H1 (cell line): ENCODE measurements around the gene JOSD2. TPM values are rescaled to one million over a fixed set of nuclear protein-coding genes. Genes with fewer than 3 reads are reported as not detected.

Experiments
- CTCF ChIA-PET: fragments of 300-600 bp; sonication (Branson Sonifier 250); formaldehyde crosslinking; loops from one replicate; lab custom pipeline; 2021; ENCODE audit not compliant: partially characterized antibody; lab: Charles Lee
- POLR2A ChIA-PET: fragments of 300-600 bp; sonication (Branson Sonifier 250); formaldehyde crosslinking; loops from one replicate; lab custom pipeline; 2021; ENCODE audit warnings: inconsistent platforms; ENCODE audit not compliant: partially characterized antibody; lab: Charles Lee
- DNase-seq, 2 experiments: peaks; one replicate each; pipeline versions ENCODE4 v3.0.0 to v3.0.0-alpha.2; 2010 to 2022; ENCODE audit warnings: low spot score in 2 of 2, low read depth in 1 of 2, mixed read lengths in 1 of 2
- FAIRE-seq: peaks from 2 replicates; lab custom pipeline; 2011; peaks lifted over from hg19 to GRCh38; lab: Jason Lieb, UNC
- H2AFZ ChIP-seq: 2 replicates; pipeline ENCODE4 v1.8.1; 2012; ENCODE audit warnings: low read length, inconsistent platforms
- H2AK5ac ChIP-seq: 2 replicates; pipeline ENCODE4 v1.6.1; 2013; ENCODE audit warnings: low read depth, low read length
- H2BK120ac ChIP-seq: replicated peaks from 2 replicates; pipeline ENCODE3; 2013; ENCODE audit warnings: low read depth, low read length, inconsistent platforms
- H2BK12ac ChIP-seq: 2 replicates; pipeline ENCODE4 v1.6.1; 2013; ENCODE audit warnings: low read depth, low read length
- H2BK15ac ChIP-seq: 2 replicates; pipeline ENCODE4 v1.6.1; 2013; ENCODE audit warnings: low read length
- H2BK20ac ChIP-seq: 2 replicates; pipeline ENCODE4 v1.6.1; 2013; ENCODE audit warnings: low read length
- H2BK5ac ChIP-seq: 2 replicates; pipeline ENCODE4 v1.6.1; 2013; ENCODE audit warnings: low read depth, low read length
- H3K14ac ChIP-seq: 2 replicates; pipeline ENCODE4 v1.6.1; 2013; ENCODE audit warnings: inconsistent platforms; ENCODE audit not compliant: insufficient read length
- H3K18ac ChIP-seq: 2 replicates; pipeline ENCODE4 v1.6.1; 2013; ENCODE audit warnings: low read length; ENCODE audit errors: extremely low read depth
- H3K23ac ChIP-seq: 2 replicates; pipeline ENCODE4 v1.6.1; 2013; ENCODE audit warnings: inconsistent platforms; ENCODE audit not compliant: insufficient read length
- H3K23me2 ChIP-seq: 2 replicates; pipeline ENCODE4 v1.6.1; 2013; ENCODE audit warnings: low read depth, low read length
- H3K27ac ChIP-seq: 2 replicates; pipeline ENCODE4 v1.6.1; 2011; ENCODE audit warnings: low read depth, low read length, inconsistent platforms
- H3K27me3 ChIP-seq, 4 experiments: replicated peaks in 1 of 4; 1 replicate in 1 of 4; 2 replicates in 3 of 4; pipeline versions ENCODE4 v1.6.1 to v1.8.1; 2011 to 2013; ENCODE audit warnings: low read length in 3 of 4, mild to moderate bottlenecking in 3 of 4, inconsistent platforms in 2 of 4, mixed read lengths in 2 of 4, moderate library complexity in 1 of 4; ENCODE audit not compliant: control insufficient read depth in 3 of 4, insufficient read depth in 3 of 4; ENCODE audit errors: extremely low read depth in 1 of 4
- H3K36me3 ChIP-seq, 4 experiments: 2 replicates each; pipeline versions ENCODE4 v1.6.1 to v1.8.1; 2011 to 2013; ENCODE audit warnings: mild to moderate bottlenecking in 4 of 4, low read length in 3 of 4, moderate library complexity in 2 of 4, control low read depth in 1 of 4, inconsistent platforms in 1 of 4; ENCODE audit not compliant: insufficient read depth in 4 of 4, control insufficient read depth in 2 of 4
- H3K4ac ChIP-seq: replicated peaks from 2 replicates; pipeline ENCODE3; 2013; ENCODE audit warnings: low read length, low read depth, mixed read lengths, inconsistent platforms; ENCODE audit not compliant: insufficient read length
- H3K4me1 ChIP-seq, 4 experiments: replicated peaks in 1 of 4; 1 replicate in 1 of 4; 2 replicates in 3 of 4; pipeline versions ENCODE4 v1.6.1 to v1.8.1; 2011 to 2013; ENCODE audit warnings: low read length in 3 of 4, inconsistent platforms in 2 of 4, mixed read lengths in 1 of 4; ENCODE audit not compliant: insufficient read depth in 4 of 4, control insufficient read depth in 3 of 4
- H3K4me2 ChIP-seq, 2 experiments: 2 replicates each; pipeline versions ENCODE4 v1.6.1 to v1.8.1; 2011 to 2013; ENCODE audit warnings: low read depth in 2 of 2, low read length in 2 of 2, control low read depth in 1 of 2, inconsistent platforms in 1 of 2, mild to moderate bottlenecking in 1 of 2; ENCODE audit not compliant: insufficient read depth in 1 of 2
- H3K4me3 ChIP-seq, 4 experiments: fragments of 200-600, 300-600 bp in 1 of 4; sonication (generic), shearing (Covaris generic), sonication (Bioruptor Twin) in 1 of 4; 2 replicates each; pipeline versions ENCODE4 v1.5.1 to v1.8.1; 2011 to 2016; ENCODE audit warnings: low read length in 4 of 4, low read depth in 3 of 4, control low read depth in 2 of 4, inconsistent platforms in 2 of 4, mild to moderate bottlenecking in 2 of 4, mixed read lengths in 1 of 4, moderate library complexity in 1 of 4; ENCODE audit not compliant: insufficient read depth in 2 of 4; ENCODE audit errors: extremely low read depth in 1 of 4
- H3K56ac ChIP-seq: replicated peaks from 2 replicates; pipeline ENCODE3; 2013; ENCODE audit warnings: low read depth, mild to moderate bottlenecking, mixed read lengths, low read length, inconsistent platforms; ENCODE audit not compliant: insufficient read length
- H3K79me1 ChIP-seq: 2 replicates; pipeline ENCODE4 v1.6.1; 2013; ENCODE audit warnings: low read depth, low read length, control low read depth
- H3K79me2 ChIP-seq, 2 experiments: 2 replicates each; pipeline versions ENCODE4 v1.6.1 to v1.8.1; 2012 to 2013; ENCODE audit warnings: low read length in 2 of 2, mild to moderate bottlenecking in 2 of 2, inconsistent platforms in 1 of 2; ENCODE audit not compliant: insufficient read depth in 2 of 2, control insufficient read depth in 1 of 2
- H3K9ac ChIP-seq, 4 experiments: replicated peaks in 1 of 4; 1 replicate in 1 of 4; 2 replicates in 3 of 4; pipeline versions ENCODE4 v1.6.1 to v1.8.1; 2011 to 2013; ENCODE audit warnings: low read depth in 3 of 4, low read length in 3 of 4, control low read depth in 2 of 4, mild to moderate bottlenecking in 2 of 4, moderate library complexity in 2 of 4, inconsistent platforms in 1 of 4; ENCODE audit errors: extremely low read depth in 1 of 4
- H3K9me3 ChIP-seq, 2 experiments: 2 replicates each; pipeline versions ENCODE4 v1.6.1 to v1.8.1; 2012 to 2013; ENCODE audit warnings: mild to moderate bottlenecking in 2 of 2, moderate library complexity in 2 of 2, control low read depth in 1 of 2, inconsistent platforms in 1 of 2, low read depth in 1 of 2, low read length in 1 of 2, mixed read lengths in 1 of 2; ENCODE audit not compliant: insufficient read depth in 2 of 2
- H4K20me1 ChIP-seq, 2 experiments: replicated peaks in 1 of 2; 2 replicates each; pipeline versions ENCODE3 to v1.8.1; 2011 to 2013; ENCODE audit warnings: inconsistent platforms in 2 of 2, low read length in 2 of 2, mild to moderate bottlenecking in 1 of 2; ENCODE audit not compliant: insufficient read depth in 2 of 2, control insufficient read depth in 1 of 2
- H4K5ac ChIP-seq: 2 replicates; pipeline ENCODE4 v1.6.1; 2013; ENCODE audit warnings: low read length, low read depth, mixed read lengths, inconsistent platforms; ENCODE audit not compliant: insufficient read length
- H4K8ac ChIP-seq: 2 replicates; pipeline ENCODE4 v1.8.0; 2013; ENCODE audit warnings: mild to moderate bottlenecking, moderate library complexity, low read length, inconsistent platforms; ENCODE audit not compliant: insufficient read depth; ENCODE audit errors: extremely low read depth
- H4K91ac ChIP-seq: replicated peaks from 2 replicates; pipeline ENCODE3; 2013; ENCODE audit warnings: low read length, mixed read lengths, inconsistent platforms; ENCODE audit not compliant: insufficient read length
- BRCA1 ChIP-seq: IDR thresholded peaks from 2 replicates; pipeline ENCODE4 v1.6.1; 2012; ENCODE audit warnings: low read depth, low read length, improper control_type of control experiment
- GABPA ChIP-seq: IDR thresholded peaks from 2 replicates; pipeline ENCODE4 v1.6.1; 2011; ENCODE audit warnings: mild to moderate bottlenecking, low read length, moderate library complexity, borderline replicate concordance; ENCODE audit not compliant: insufficient read depth
- HDAC2 ChIP-seq, 2 experiments: fragments of 300-600 bp in 1 of 2; sonication (generic) in 1 of 2; IDR thresholded peaks; 2 replicates each; pipeline ENCODE4 v1.6.1; 2011 to 2012; ENCODE audit warnings: low read depth in 2 of 2, low read length in 2 of 2, mild to moderate bottlenecking in 2 of 2, moderate library complexity in 2 of 2, borderline replicate concordance in 1 of 2, inconsistent platforms in 1 of 2
- KDM1A ChIP-seq: fragments of 200-600, 300-600 bp; sonication (generic); IDR thresholded peaks from 2 replicates; pipeline ENCODE4 v1.7.1; 2016; ENCODE audit warnings: mild to moderate bottlenecking, low read length, borderline replicate concordance
- PHF8 ChIP-seq: fragments of 200-600 bp; sonication (generic); conservative IDR thresholded peaks from 2 replicates; pipeline ENCODE4 v1.7.1; 2012; ENCODE audit warnings: low read depth, mild to moderate bottlenecking, inconsistent platforms, low read length, moderate library complexity
- RNF2 ChIP-seq: fragments of 200-900, 300-1000 bp; sonication (generic); IDR thresholded peaks from 2 replicates; pipeline ENCODE4 v1.7.1; 2016; ENCODE audit warnings: borderline replicate concordance, low read depth, mild to moderate bottlenecking, antibody characterized with exemption, low read length; ENCODE audit not compliant: poor library complexity, severe bottlenecking; ENCODE audit errors: missing control alignments
- RXRA ChIP-seq: IDR thresholded peaks from 2 replicates; pipeline ENCODE4 v1.6.1; 2011; ENCODE audit warnings: low read depth, mild to moderate bottlenecking, low read length, moderate library complexity; ENCODE audit not compliant: insufficient read depth
- SIRT6 ChIP-seq: IDR thresholded peaks from one replicate; pipeline ENCODE4 v1.7.1; 2012; ENCODE audit warnings: low read length, inconsistent platforms
- SP1 ChIP-seq: IDR thresholded peaks from 2 replicates; pipeline ENCODE4 v1.6.1; 2011; ENCODE audit warnings: low read depth, low read length
- SUZ12 ChIP-seq: fragments of 200-600 bp; sonication (generic); IDR thresholded peaks from 2 replicates; pipeline ENCODE4 v1.6.1; 2012; ENCODE audit warnings: mild to moderate bottlenecking, inconsistent platforms, low read length, moderate library complexity, mixed read lengths
- TAF1 ChIP-seq: IDR thresholded peaks from 2 replicates; pipeline ENCODE4 v1.6.1; 2011; ENCODE audit warnings: mild to moderate bottlenecking, low read depth, low read length
- TEAD4 ChIP-seq: IDR thresholded peaks from 2 replicates; pipeline ENCODE4 v1.6.1; 2012; ENCODE audit warnings: low read depth, low read length, inconsistent platforms, mixed read lengths
- USF2 ChIP-seq: IDR thresholded peaks from 2 replicates; pipeline ENCODE4 v1.6.1; 2011; ENCODE audit warnings: low read length, improper control_type of control experiment
- WGBS, 2 experiments: shearing (Covaris generic) in 1 of 2; methylation state at CpG; one replicate each; pipeline versions ENCODE4 v1.1.6 to v1.1.7; 2013 to 2015; ENCODE audit warnings: low lambda C conversion rate in 2 of 2, mixed read lengths in 2 of 2, inconsistent platforms in 1 of 2, low coverage in 1 of 2, missing lambda C conversion rate in 1 of 2; ENCODE audit not compliant: insufficient replicate concordance in 2 of 2, insufficient coverage in 1 of 2, insufficient read length in 1 of 2; ENCODE audit errors: extremely low coverage in 1 of 2, missing lambda C conversion rate in 1 of 2; 5-methylcytosine and 5-hydroxymethylcytosine counted together
- polyA plus RNA-seq, 7 experiments: library from polyadenylated mRNA; depleted of rRNA in 3 of 7; stranded (reverse) in 5 of 7; unstranded in 2 of 7; fragments of >200 nt in 5 of 7; fragments of 200-250 nt in 2 of 7; gene quantifications; 1 replicate in 5 of 7; 2 replicates in 1 of 7; 4 replicates in 1 of 7; pipeline versions ENCODE4 v1.2.1 to v1.2.3, GENCODE V29; 2011 to 2013; ENCODE audit warnings: missing spikeins in 2 of 7, mixed read lengths in 2 of 7
- total RNA-seq: library from RNA; stranded (reverse); fragmentation: NEBNext Ultra II Directional; extraction: Animal tissue kit (Norgen Biotek cat#: 25700); gene quantifications from 2 replicates; pipeline ENCODE4 v1.2.1, GENCODE V29; 2021

Gene JOSD2
- total and polyA plus RNA-seq, 2 of the 8 experiments (the other 6 are each of a cell fraction or from before 2014, with no cell fraction given) = 1.9 to 6.6 TPM

GRCh38 chr19:50465000-50465399, 46.0 kb downstream of the JOSD2 start:
- Histone ChIP-seq H2BK12ac (no peak overlapping the region), H4K8ac (no peak overlapping the region), H3K4me1 (peaks cover 0 to 8% (median 4%) of the 10 kb centered on the region in 4 experiments; a peak in 5 of 7 replicates), H3K27ac (no peak overlapping the region), H3K36me3 (no peaks in the 10 kb centered on the region), H3K9me3 (no peaks in the 10 kb centered on the region), H3K56ac (no peak overlapping the region), H3K4ac (peak overlapping the region; percentile 9), H4K20me1 (no peaks in the 10 kb centered on the region), H2AK5ac (no peak overlapping the region), H3K23me2 (no peaks in the 10 kb centered on the region), H3K4me2 (no peak overlapping the region), H3K23ac (no peak overlapping the region), H4K91ac (no peak overlapping the region), H3K79me1 (no peaks in the 10 kb centered on the region), H2BK5ac (no peak overlapping the region), H3K4me3 (no peak overlapping the region), H3K9ac (no peak overlapping the region), H2BK20ac (no peak overlapping the region), H2AFZ (no peak overlapping the region), H3K27me3 (no peaks in the 10 kb centered on the region; a peak in 1 of 7 replicates), H2BK15ac (no peak overlapping the region), H4K5ac (no peak overlapping the region), H2BK120ac (no peak overlapping the region), H3K79me2 (no peaks in the 10 kb centered on the region), H3K14ac (no peak overlapping the region), H3K18ac (no peak overlapping the region)
- FAIRE-seq (no peak), DNase-seq (no peak)
- TF ChIP-seq HDAC2 (IDR thresholded peaks at IDR 0.05; ENCODE audit: borderline replicate concordance in 1 of 2, low read depth in 2 of 2, low read length in 2 of 2) (no peak), SUZ12 (no peak), TEAD4 (no peak), USF2 (no peak), KDM1A (no peak), RXRA (no peak), SIRT6 (no peak), PHF8 (no peak), BRCA1 (no peak), GABPA (no peak), RNF2 (no peak), TAF1 (no peak), SP1 (no peak)
- 85% methylated on average over 6 of the region's 13 CpGs; no CpG with 5 or more reads in 1 of the 2 experiments for WGBS, 2 experiments
- POLR2A ChIA-PET = interaction anchor here (0.9 to 2.0 kb wide), 7 partner anchors 9 to 96 kb away, joined by 3 to 8 read pairs (median 4); no protein-coding TSS in a partner anchor
- CTCF ChIA-PET = interaction anchor here (0.7 to 4.0 kb wide), 15 partner anchors 9 to 205 kb away, joined by 3 to 19 read pairs (median 4); no protein-coding TSS in a partner anchor
